Vagina (tissue), 2 donors: ENCODE data around the gene PTPRD.

Experiments used
- CTCF ChIP-seq, 3 experiments: fragments of 450-650 bp in 2 of 3; fragments of 200-600 bp in 1 of 3; sonication (generic) in 1 of 3; IDR thresholded peaks; one replicate each; pipeline ENCODE4 v1.5.1; 2017 to 2019; ENCODE audit warnings: antibody characterized with exemption in 3 of 3, mild to moderate bottlenecking in 2 of 3, moderate library complexity in 2 of 3
- POLR2A ChIP-seq, 2 donors: fragments of 450-650 bp; IDR thresholded peaks; one replicate each; pipeline ENCODE4 v1.6.1; 2017; ENCODE audit warnings: antibody characterized with exemption in 2 of 2, mild to moderate bottlenecking in 2 of 2, moderate library complexity in 2 of 2

DNA sequence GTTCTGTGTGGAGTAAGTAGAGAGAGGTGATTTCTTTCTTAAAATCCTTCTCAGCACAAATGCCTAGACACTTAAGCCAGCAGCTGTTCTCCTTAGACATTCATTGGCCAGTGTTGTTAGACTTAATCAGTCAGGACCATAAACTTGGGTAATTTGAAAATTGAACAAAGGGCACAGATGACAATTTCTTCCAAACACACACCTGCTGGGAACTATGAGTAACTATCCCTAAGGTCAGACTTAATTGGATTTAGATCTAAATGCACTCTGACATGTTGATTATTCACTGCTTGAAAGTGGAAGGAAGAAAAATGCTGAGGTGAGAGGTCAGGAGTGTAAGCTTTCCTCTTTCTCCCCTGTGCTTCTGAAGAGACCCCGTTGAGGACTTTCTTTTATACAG lies 1729.5 kb downstream of the PTPRD start:
- no peak for TF ChIP-seq CTCF (IDR thresholded peaks at IDR 0.05)
- no peak for TF ChIP-seq POLR2A (IDR thresholded peaks at IDR 0.05)
